IMR-90 (cell line): ENCODE results near the gene ATL2. TPM values are rescaled to one million over a fixed set of nuclear protein-coding genes. Genes with fewer than 3 reads are reported as not detected.

Source experiments
- ATAC-seq: fragments of 200-7000 bp; cut with Tn5 transposase; 2 replicates; pipeline ENCODE4 v1.9.1; 2020; ENCODE audit warnings: low read depth, mild to moderate bottlenecking, moderate library complexity
- BruUV-seq: library from RNA; stranded (reverse); fragments of 400-500 nt; replicated peaks from 2 replicates; lab custom pipeline; 2021; lab: Mats Ljungman, UMichigan
- CTCF ChIA-PET: fragments of 300-600 bp; formaldehyde crosslinking; extraction: SDS; loops from one replicate; lab custom pipeline; 2021; ENCODE audit warnings: antibody characterized with exemption; lab: Yijun Ruan, JAX
- POLR2A ChIA-PET: fragments of 300-600 bp; sonication (Branson Sonifier 250); formaldehyde crosslinking; loops from one replicate; lab custom pipeline; 2022; ENCODE audit warnings: antibody characterized with exemption; ENCODE audit not compliant: unreplicated experiment; lab: Charles Lee
- DNase-seq: peaks from one replicate; pipeline ENCODE4 v3.0.0; 2013
- H2AFZ ChIP-seq: replicated peaks from 2 replicates; pipeline ENCODE3; 2013; ENCODE audit warnings: low read length, mild to moderate bottlenecking; ENCODE audit not compliant: poor library complexity
- H2AK5ac ChIP-seq: 2 replicates; pipeline ENCODE4 v1.6.1; 2013; ENCODE audit warnings: low read depth, low read length, inconsistent platforms
- H2AK9ac ChIP-seq: replicated peaks from 2 replicates; pipeline ENCODE3; 2013; ENCODE audit warnings: mild to moderate bottlenecking, low read depth, low read length, moderate library complexity; ENCODE audit not compliant: poor library complexity
- H2BK120ac ChIP-seq: 2 replicates; pipeline ENCODE4 v1.6.1; 2013; ENCODE audit warnings: low read depth, low read length, inconsistent platforms
- H2BK15ac ChIP-seq: 3 replicates; pipeline ENCODE4 v1.6.1; 2013; ENCODE audit warnings: low read depth, low read length, inconsistent platforms
- H2BK20ac ChIP-seq: 2 replicates; pipeline ENCODE4 v1.6.1; 2013; ENCODE audit warnings: low read depth, mild to moderate bottlenecking, inconsistent platforms, low read length, moderate library complexity
- H2BK5ac ChIP-seq: 2 replicates; pipeline ENCODE4 v1.6.1; 2013; ENCODE audit warnings: mild to moderate bottlenecking, low read depth, low read length, inconsistent platforms; ENCODE audit not compliant: poor library complexity, severe bottlenecking
- H3K14ac ChIP-seq: replicated peaks from 2 replicates; pipeline ENCODE4 v1.6.1; 2013; ENCODE audit warnings: low read depth, low read length, inconsistent platforms
- H3K18ac ChIP-seq: 2 replicates; pipeline ENCODE4 v1.6.1; 2013; ENCODE audit warnings: low read depth, low read length, control low read depth
- H3K23ac ChIP-seq: 2 replicates; pipeline ENCODE4 v1.6.1; 2013; ENCODE audit warnings: low read depth, low read length, inconsistent platforms
- H3K27ac ChIP-seq: 2 replicates; pipeline ENCODE4 v1.5.1; 2013; ENCODE audit warnings: mild to moderate bottlenecking, control low read depth, low read length; ENCODE audit not compliant: insufficient read depth
- H3K27me3 ChIP-seq: 2 replicates; pipeline ENCODE4 v1.6.1; 2013; ENCODE audit warnings: low read length; ENCODE audit not compliant: control insufficient read depth, insufficient read depth
- H3K36me3 ChIP-seq: 2 replicates; pipeline ENCODE4 v1.6.1; 2013; ENCODE audit warnings: low read length, mixed read lengths; ENCODE audit not compliant: control insufficient read depth, insufficient read depth
- H3K4ac ChIP-seq: 2 replicates; pipeline ENCODE4 v1.6.1; 2013; ENCODE audit warnings: low read depth, low read length, inconsistent platforms
- H3K4me1 ChIP-seq: 2 replicates; pipeline ENCODE4 v1.6.1; 2013; ENCODE audit warnings: low read length, mixed read lengths; ENCODE audit not compliant: control insufficient read depth, insufficient read depth
- H3K4me2 ChIP-seq: 2 replicates; pipeline ENCODE4 v1.6.1; 2013; ENCODE audit warnings: low read depth, mild to moderate bottlenecking, control low read depth, low read length, moderate library complexity
- H3K4me3 ChIP-seq: 2 replicates; pipeline ENCODE4 v1.5.1; 2013; ENCODE audit warnings: low read depth, mild to moderate bottlenecking, control low read depth, low read length, moderate library complexity; ENCODE audit not compliant: insufficient read depth
- H3K56ac ChIP-seq: 2 replicates; pipeline ENCODE4 v1.6.1; 2013; ENCODE audit warnings: low read length, inconsistent platforms; ENCODE audit not compliant: insufficient read depth; ENCODE audit errors: extremely low read depth
- H3K79me1 ChIP-seq, 2 experiments: 2 replicates each; pipeline ENCODE4 v1.6.1; 2013; ENCODE audit warnings: low read length in 2 of 2, inconsistent platforms in 1 of 2, low read depth in 1 of 2
- H3K9ac ChIP-seq: 2 replicates; pipeline ENCODE4 v1.6.1; 2013; ENCODE audit warnings: low read depth, low read length, control low read depth
- H3K9me1 ChIP-seq: 2 replicates; pipeline ENCODE4 v1.6.1; 2013; ENCODE audit warnings: low read length, inconsistent platforms; ENCODE audit not compliant: insufficient read depth
- H3K9me3 ChIP-seq: 2 replicates; pipeline ENCODE4 v1.6.1; 2013; ENCODE audit warnings: low read length; ENCODE audit not compliant: control insufficient read depth, insufficient read depth
- H4K20me1 ChIP-seq: 2 replicates; pipeline ENCODE4 v1.6.1; 2013; ENCODE audit warnings: low read length, inconsistent platforms; ENCODE audit not compliant: insufficient read depth
- H4K5ac ChIP-seq: 2 replicates; pipeline ENCODE4 v1.6.1; 2013; ENCODE audit warnings: mild to moderate bottlenecking, low read depth, low read length, control low read depth
- H4K8ac ChIP-seq, 2 experiments: 2 replicates each; pipeline ENCODE4 v1.6.1; 2013; ENCODE audit warnings: low read depth in 2 of 2, low read length in 2 of 2, control low read depth in 1 of 2, inconsistent platforms in 1 of 2
- H4K91ac ChIP-seq: 2 replicates; pipeline ENCODE4 v1.6.1; 2013; ENCODE audit warnings: low read depth, low read length, inconsistent platforms; ENCODE audit not compliant: insufficient read depth
- BHLHE40 ChIP-seq: fragments of 150-350 bp; IDR thresholded peaks from 2 replicates; pipeline ENCODE4 v1.6.1; 2016; ENCODE audit warnings: mild to moderate bottlenecking, low read depth, low read length
- CEBPB ChIP-seq: IDR thresholded peaks from 2 replicates; pipeline ENCODE4 v1.6.1; 2012; ENCODE audit warnings: low read depth, low read length, improper control_type of control experiment
- CHD1 ChIP-seq: IDR thresholded peaks from 2 replicates; pipeline ENCODE4 v1.6.1; 2012; ENCODE audit warnings: low read depth, low read length, improper control_type of control experiment
- CTCF ChIP-seq: conservative IDR thresholded peaks from 2 replicates; pipeline ENCODE4 v1.5.1; 2012; ENCODE audit warnings: mild to moderate bottlenecking, low read depth, low read length, improper control_type of control experiment
- FOS ChIP-seq: fragments of 150-350 bp; IDR thresholded peaks from 2 replicates; pipeline ENCODE4 v1.6.1; 2016; ENCODE audit warnings: low read depth, low read length
- MAFK ChIP-seq: IDR thresholded peaks from 2 replicates; pipeline ENCODE4 v1.6.1; 2012; ENCODE audit warnings: low read depth, low read length, improper control_type of control experiment
- MAZ ChIP-seq: IDR thresholded peaks from 2 replicates; pipeline ENCODE4 v1.6.1; 2012; ENCODE audit warnings: low read depth, mild to moderate bottlenecking, low read length, improper control_type of control experiment, moderate library complexity, borderline replicate concordance
- NFE2L2 ChIP-seq: fragments of 150-350 bp; IDR thresholded peaks from 2 replicates; pipeline ENCODE4 v1.6.1; 2016; ENCODE audit warnings: low read depth, mild to moderate bottlenecking, low read length
- POLR2A ChIP-seq: IDR thresholded peaks from 2 replicates; pipeline ENCODE4 v1.6.1; 2012; ENCODE audit warnings: mild to moderate bottlenecking, low read depth, low read length
- RAD21 ChIP-seq: IDR thresholded peaks from 2 replicates; pipeline ENCODE4 v1.6.1; 2012; ENCODE audit warnings: low read length, improper control_type of control experiment
- RFX5 ChIP-seq: IDR thresholded peaks from 2 replicates; pipeline ENCODE4 v1.8.0; 2012; ENCODE audit warnings: low read depth, mild to moderate bottlenecking, low read length, moderate library complexity
- SMC3 ChIP-seq: fragments of 150-350 bp; IDR thresholded peaks from 2 replicates; pipeline ENCODE4 v1.6.1; 2016; ENCODE audit warnings: low read depth, mild to moderate bottlenecking, antibody characterized with exemption, low read length, moderate library complexity
- WGBS, 2 experiments: methylation state at CpG; one replicate each; pipeline versions ENCODE4 v1.1.5 to v1.1.7; 2013; ENCODE audit warnings: missing lambda C conversion rate in 2 of 2; ENCODE audit not compliant: insufficient read length in 1 of 2; ENCODE audit errors: extremely low coverage in 2 of 2; 5-methylcytosine and 5-hydroxymethylcytosine counted together
- dilution Hi-C: fragments of 300-500 bp; cut with HindIII; formaldehyde crosslinking; loops from one replicate; pipeline ENCODE4 v1.14.3; 2018; ENCODE audit warnings: low sequenced_read_pairs; ENCODE audit not compliant: unreplicated experiment
- in situ Hi-C: fragments of 300-500 bp; cut with MboI; formaldehyde crosslinking; loops from 3 replicates; pipeline ENCODE4 v1.14.3; 2019; ENCODE audit warnings: low sequenced_read_pairs, inconsistent platforms, mixed read lengths
- intact Hi-C: fragments of 100-400 bp; cut with micrococcal nuclease; formaldehyde crosslinking; loops from 2 replicates; pipeline ENCODE4 v1.10.0; 2022
- polyA plus RNA-seq, 3 experiments: library from polyadenylated mRNA; depleted of rRNA; stranded (reverse); fragments of >200 nt; gene quantifications; 2 replicates each; pipeline ENCODE4 v1.2.3, GENCODE V29; 2012; ENCODE audit warnings: low replicate concordance in 1 of 3
- total RNA-seq: library from RNA; depleted of rRNA; stranded (reverse); fragments of >200 nt; gene quantifications from 2 replicates; pipeline ENCODE4 v1.2.3, GENCODE V29; 2012
- TF ChIP-seq, protein P1 (sequence below): fragments of 150-350 bp; IDR thresholded peaks from 2 replicates; pipeline ENCODE4 v1.6.1; 2016; ENCODE audit warnings: low read depth, mild to moderate bottlenecking, low read length, moderate library complexity, borderline replicate concordance
- TF ChIP-seq, protein P2 (sequence below): fragments of 150-350 bp; IDR thresholded peaks from 2 replicates; pipeline ENCODE4 v1.6.1; 2017; ENCODE audit warnings: mild to moderate bottlenecking, antibody characterized with exemption, low read length, low read depth

The ATL2 gene
- total and polyA plus RNA-seq, 2 of the 4 experiments (the other 2 are of a cell fraction) = 16.0 to 62.6 TPM

- Histone ChIP-seq H3K18ac (peak overlapping the region; percentile 90), H3K9me3 (no peaks in the 10 kb centered on the region), H3K4me3 (no peak overlapping the region), H2AFZ (no peak overlapping the region), H3K4ac (no peak overlapping the region), H3K56ac (no peak overlapping the region; the same call in 1 of the 2 replicates), H3K14ac (peak overlapping the region; percentile 14; the same call in 1 of the 2 replicates), H4K20me1 (no peaks in the 10 kb centered on the region), H2BK20ac (peak overlapping the region; percentile 66; the same call in 1 of the 2 replicates), H2AK5ac (no peak overlapping the region), H2BK120ac (peak overlapping the region; percentile 61; the same call in 1 of the 2 replicates), H4K91ac (no peak overlapping the region), H3K79me1 (no peaks in the 10 kb centered on the region), H2AK9ac (no peak overlapping the region), H3K4me2 (no peak overlapping the region; the same call in 1 of the 2 replicates), H4K8ac (peak overlapping the region; percentile 16 to 56; a peak in 2 of 4 replicates), H3K4me1 (peaks cover 5% of the 10 kb centered on the region), H3K27me3 (peaks cover 37% of the 10 kb centered on the region), H2BK5ac (no peak overlapping the region), H3K23ac (no peak overlapping the region), H2BK15ac (no peak overlapping the region), H3K9me1 (no peaks in the 10 kb centered on the region), H3K9ac (no peak overlapping the region), H3K27ac (peak overlapping the region; percentile 60; the same call in 1 of the 2 replicates), H3K36me3 (no peaks in the 10 kb centered on the region), H4K5ac (peak overlapping the region; percentile 22; the same call in 1 of the 2 replicates)
- dilution Hi-C loops (no loop called here), in situ Hi-C loops (loop anchor here (5.0 to 10.0 kb wide), 2 partner anchors 277 to 875 kb away; no protein-coding TSS in a partner anchor), intact Hi-C loops (loop anchor here (1.0 to 10.0 kb wide), 2 partner anchors 125 to 193 kb away; partner anchors contain the start of gene CYP1B1)
- CTCF ChIA-PET = interaction anchor here (1.2 kb wide), 1 partner anchor 287 kb away, joined by 5 read pairs; no protein-coding TSS in a partner anchor
- WGBS, 2 experiments = no CpG with 5 or more reads among the region's 1 CpG
- TF ChIP-seq, protein P1, sequence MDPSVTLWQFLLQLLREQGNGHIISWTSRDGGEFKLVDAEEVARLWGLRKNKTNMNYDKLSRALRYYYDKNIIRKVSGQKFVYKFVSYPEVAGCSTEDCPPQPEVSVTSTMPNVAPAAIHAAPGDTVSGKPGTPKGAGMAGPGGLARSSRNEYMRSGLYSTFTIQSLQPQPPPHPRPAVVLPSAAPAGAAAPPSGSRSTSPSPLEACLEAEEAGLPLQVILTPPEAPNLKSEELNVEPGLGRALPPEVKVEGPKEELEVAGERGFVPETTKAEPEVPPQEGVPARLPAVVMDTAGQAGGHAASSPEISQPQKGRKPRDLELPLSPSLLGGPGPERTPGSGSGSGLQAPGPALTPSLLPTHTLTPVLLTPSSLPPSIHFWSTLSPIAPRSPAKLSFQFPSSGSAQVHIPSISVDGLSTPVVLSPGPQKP = no peak
- TF ChIP-seq RAD21 (no peak), CEBPB (no peak), NFE2L2 (no peak), POLR2A (no peak), BHLHE40 (no peak), RFX5 (no peak), MAZ (no peak), SMC3 (no peak), CHD1 (no peak), FOS (no peak), CTCF (no peak), MAFK (no peak)
- TF ChIP-seq, protein P2, sequence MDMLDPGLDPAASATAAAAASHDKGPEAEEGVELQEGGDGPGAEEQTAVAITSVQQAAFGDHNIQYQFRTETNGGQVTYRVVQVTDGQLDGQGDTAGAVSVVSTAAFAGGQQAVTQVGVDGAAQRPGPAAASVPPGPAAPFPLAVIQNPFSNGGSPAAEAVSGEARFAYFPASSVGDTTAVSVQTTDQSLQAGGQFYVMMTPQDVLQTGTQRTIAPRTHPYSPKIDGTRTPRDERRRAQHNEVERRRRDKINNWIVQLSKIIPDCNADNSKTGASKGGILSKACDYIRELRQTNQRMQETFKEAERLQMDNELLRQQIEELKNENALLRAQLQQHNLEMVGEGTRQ = no peak
- POLR2A ChIA-PET = no interaction called here
- peak; percentile 42 for ATAC-seq
- BruUV-seq = no TSS peak
- DNase-seq = peak; percentile 23
These were observed 107.7 kb downstream of the ATL2 start for GRCh38 chr2:38269421-38269820.
